OCI-LY7 (cell line): ENCODE data around the gene PPP1R37.

Experiments used
- EZH2phosphoT487 ChIP-seq: fragments of 200-600 bp; sonication (generic); IDR thresholded peaks from 2 replicates; pipeline ENCODE4 v1.6.1; 2018; ENCODE audit warnings: low read depth, borderline replicate concordance, mild to moderate bottlenecking, mixed run types, antibody characterized with exemption, low read length, moderate library complexity, mixed read lengths
- TF ChIP-seq, protein P1 (sequence below): fragments of 200-600 bp; sonication (generic); conservative IDR thresholded peaks from 2 replicates; pipeline ENCODE4 v1.5.1; 2014; ENCODE audit warnings: mild to moderate bottlenecking, antibody characterized with exemption, low read length, moderate library complexity, mixed read lengths

DNA sequence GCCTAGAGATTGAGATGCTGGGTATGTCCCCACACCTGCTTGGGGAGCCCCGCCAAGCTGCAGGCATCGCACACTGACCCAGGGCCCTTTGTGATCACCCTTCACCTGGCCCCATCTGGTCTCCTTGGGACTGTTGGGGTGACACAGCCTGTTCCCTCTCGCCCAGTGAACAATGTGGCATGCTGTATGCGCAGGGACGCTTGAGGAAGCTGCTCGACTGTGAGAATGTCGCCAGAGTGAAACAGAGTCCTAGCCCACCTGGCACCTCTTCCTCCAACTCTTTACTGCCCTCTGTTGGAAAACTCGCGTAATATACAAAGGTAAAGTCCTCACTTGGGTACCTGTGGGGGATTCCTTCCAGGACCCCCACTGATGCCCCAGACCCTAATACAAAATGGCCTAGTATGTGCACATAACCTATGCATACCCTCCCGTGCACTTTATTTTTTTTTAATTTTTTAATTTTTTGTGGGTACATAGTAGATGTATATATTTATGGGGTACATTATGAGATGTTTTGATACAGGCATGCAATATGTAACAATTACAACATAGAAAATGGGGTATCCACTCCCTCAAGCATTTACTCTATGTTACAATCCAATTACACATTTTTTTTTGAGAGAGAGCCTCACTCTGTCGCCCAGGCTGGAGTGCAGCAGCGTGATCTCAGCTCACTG is 94.6 kb downstream of the PPP1R37 start:
- TF ChIP-seq, protein P1, sequence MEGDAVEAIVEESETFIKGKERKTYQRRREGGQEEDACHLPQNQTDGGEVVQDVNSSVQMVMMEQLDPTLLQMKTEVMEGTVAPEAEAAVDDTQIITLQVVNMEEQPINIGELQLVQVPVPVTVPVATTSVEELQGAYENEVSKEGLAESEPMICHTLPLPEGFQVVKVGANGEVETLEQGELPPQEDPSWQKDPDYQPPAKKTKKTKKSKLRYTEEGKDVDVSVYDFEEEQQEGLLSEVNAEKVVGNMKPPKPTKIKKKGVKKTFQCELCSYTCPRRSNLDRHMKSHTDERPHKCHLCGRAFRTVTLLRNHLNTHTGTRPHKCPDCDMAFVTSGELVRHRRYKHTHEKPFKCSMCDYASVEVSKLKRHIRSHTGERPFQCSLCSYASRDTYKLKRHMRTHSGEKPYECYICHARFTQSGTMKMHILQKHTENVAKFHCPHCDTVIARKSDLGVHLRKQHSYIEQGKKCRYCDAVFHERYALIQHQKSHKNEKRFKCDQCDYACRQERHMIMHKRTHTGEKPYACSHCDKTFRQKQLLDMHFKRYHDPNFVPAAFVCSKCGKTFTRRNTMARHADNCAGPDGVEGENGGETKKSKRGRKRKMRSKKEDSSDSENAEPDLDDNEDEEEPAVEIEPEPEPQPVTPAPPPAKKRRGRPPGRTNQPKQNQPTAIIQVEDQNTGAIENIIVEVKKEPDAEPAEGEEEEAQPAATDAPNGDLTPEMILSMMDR = peak; percentile 87
- no peak for TF ChIP-seq EZH2phosphoT487
